ENCODE results near the gene ANXA2R.

Gene ANXA2R

GRCh38 chr5:43040287-43041098 is at the start of gene ANXA2R (continued):
- TF ChIP-seq ZNF518A (tag by site-specific recombination; conservative IDR thresholded peaks at IDR 0.05; ENCODE audit: low read depth), result peak; percentile 51
- peak; percentile 79 for TF ChIP-seq CTCF (tag by site-specific recombination; IDR thresholded peaks at IDR 0.05)
- TF ChIP-seq KLF16 (tag by site-specific recombination; IDR thresholded peaks at IDR 0.05), result no peak; the same call in 1 of the 2 replicates
- peak; percentile 70; the same call in 1 of the 2 replicates for TF ChIP-seq ZBTB10 (tag by site-specific recombination; IDR thresholded peaks at IDR 0.05)
- TF ChIP-seq ZNF311 (tag by site-specific recombination; IDR thresholded peaks at IDR 0.05; ENCODE audit: borderline replicate concordance), result no peak
- TF ChIP-seq ZBTB11 (tag by site-specific recombination; conservative IDR thresholded peaks at IDR 0.05; ENCODE audit: low read depth), result peak; percentile 76
- peak; percentile 84 for TF ChIP-seq ZNF600 (tag by site-specific recombination; IDR thresholded peaks at IDR 0.05)
- TF ChIP-seq ZNF561 (tag by site-specific recombination; IDR thresholded peaks at IDR 0.05; ENCODE audit: borderline replicate concordance), result peak; percentile 85
- peak; percentile 34; the same call in 1 of the 2 replicates for TF ChIP-seq SCRT1 (tag by site-specific recombination; IDR thresholded peaks at IDR 0.05; ENCODE audit: borderline replicate concordance)
- 0 out of 2 replicates have a peak, but pooled peaks have one; percentile 29 for TF ChIP-seq ZNF18 (tag by site-specific recombination; IDR thresholded peaks at IDR 0.05)
- peak; percentile 5; the same call in 1 of the 2 replicates for TF ChIP-seq TSHZ1 (tag by site-specific recombination; IDR thresholded peaks at IDR 0.05; ENCODE audit: borderline replicate concordance)
- TF ChIP-seq ZSCAN5A (tag by site-specific recombination; IDR thresholded peaks at IDR 0.05), result peak; percentile 41; the same call in 1 of the 2 replicates
- TF ChIP-seq KLF17 (tag by site-specific recombination; IDR thresholded peaks at IDR 0.05), result peak; percentile 65
- TF ChIP-seq ZNF624 (tag by site-specific recombination; IDR thresholded peaks at IDR 0.05), result no peak
- TF ChIP-seq ZNF416 (tag by site-specific recombination; IDR thresholded peaks at IDR 0.05), result no peak

Data from HEK293 (cell line).